Midbrain (tissue), 1 donor: ENCODE data around the gene CST1.
"Not testable (repeated sequence)": the region's sequence is repeated elsewhere in the genome, so short reads cannot be mapped to it uniquely, and the experiment has no call there.

ENCODE experiments used
- DNase-seq: peaks from one replicate; lab custom pipeline; 2025; lab: John Stamatoyannopoulos, UW

Gene CST1

DNA sequence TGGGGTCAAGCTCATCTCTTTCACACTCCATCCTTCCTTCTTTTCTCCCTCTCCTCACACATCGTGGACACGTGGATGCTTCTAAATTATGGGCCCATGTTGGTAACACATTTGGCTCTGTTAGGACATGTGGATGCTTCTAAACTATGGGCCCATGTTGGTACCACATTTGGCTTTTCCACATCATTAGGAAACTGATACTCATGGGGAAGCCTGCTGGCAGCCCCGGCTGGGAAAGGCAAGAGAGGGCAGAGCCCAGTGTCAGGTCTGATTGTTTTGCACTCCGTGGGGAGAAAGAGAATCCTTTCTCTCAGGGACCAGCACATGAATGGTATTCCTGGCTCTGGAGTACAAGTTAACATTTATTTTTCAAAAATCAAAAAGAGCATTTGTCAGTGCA, 4.0 kb upstream of the CST1 start:
- DNase-seq = no peak

GRCh38 chr20:23753589-23753988, 2.9 kb upstream of the CST1 start:
- DNase-seq = no peak

DNA sequence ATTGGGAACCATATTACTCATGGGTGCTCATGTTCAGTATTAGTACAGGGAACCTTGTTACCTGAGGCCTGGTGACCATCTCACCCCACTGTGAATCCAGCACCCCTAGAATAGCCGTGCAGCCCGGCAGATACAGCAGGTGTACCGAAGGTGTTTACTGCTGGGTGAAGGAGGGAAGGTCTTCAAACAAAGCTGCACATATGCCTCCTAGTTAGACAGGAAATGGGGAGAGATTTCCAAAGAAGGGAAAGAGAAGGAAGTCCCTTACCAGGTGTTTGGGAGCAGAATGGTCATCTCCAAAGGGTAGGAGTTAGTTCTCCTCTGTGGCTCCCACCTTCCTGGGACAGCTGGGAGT, 2.4 kb upstream of the CST1 start:
- DNase-seq = no peak

GRCh38 chr20:23752481-23753193, 1.9 kb upstream of the CST1 start:
- no peak for DNase-seq

- no peak for DNase-seq
Measured at GRCh38 chr20:23752019-23752418, 1.3 kb upstream of the CST1 start.

- DNase-seq = no peak
Measured at GRCh38 chr20:23749746-23750145, 989 bp downstream of the CST1 start.

GRCh38 chr20:23748975-23749374, 1.8 kb downstream of the CST1 start:
- not testable (repeated sequence) for DNase-seq

DNA sequence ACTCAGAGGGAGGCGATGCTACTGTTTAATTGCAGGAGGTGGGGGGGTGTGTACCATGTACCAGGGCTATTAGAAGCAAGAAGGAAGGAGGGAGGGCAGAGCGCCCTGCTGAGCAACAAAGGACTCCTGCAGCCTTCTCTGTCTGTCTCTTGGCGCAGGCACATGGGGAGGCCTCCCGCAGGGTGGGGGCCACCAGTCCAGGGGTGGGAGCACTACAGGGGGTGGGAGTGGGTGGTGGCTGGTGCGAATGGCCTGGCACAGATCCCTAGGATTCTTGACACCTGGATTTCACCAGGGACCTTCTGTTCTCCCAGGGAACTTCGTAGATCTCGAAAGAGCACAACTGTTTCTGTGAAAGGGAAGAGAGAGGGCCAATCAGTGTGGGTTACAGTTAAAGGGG, 3.2 kb downstream of the CST1 start:
- DNase-seq = not testable (repeated sequence)

DNA sequence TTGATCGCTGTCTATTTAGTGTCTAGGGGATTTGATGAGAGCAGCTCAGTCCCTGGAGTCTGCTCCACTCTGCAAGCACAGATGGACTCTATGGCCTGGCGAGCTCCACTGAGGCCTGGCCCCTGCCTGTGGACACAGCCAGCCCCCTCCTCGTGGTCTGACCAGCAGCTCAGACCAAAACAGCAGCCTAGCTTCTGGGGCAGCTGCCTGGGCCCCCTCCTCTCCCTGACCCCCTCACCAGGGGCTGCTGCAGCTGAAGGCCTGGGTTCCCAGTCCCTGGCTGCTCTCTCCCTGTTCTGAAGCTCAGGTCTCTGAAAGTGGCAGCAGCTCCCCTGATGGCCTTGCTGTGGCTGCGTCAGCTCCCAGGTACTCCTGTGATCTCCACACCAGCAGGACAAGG, 3.6 kb downstream of the CST1 start:
- not testable (repeated sequence) for DNase-seq

DNA sequence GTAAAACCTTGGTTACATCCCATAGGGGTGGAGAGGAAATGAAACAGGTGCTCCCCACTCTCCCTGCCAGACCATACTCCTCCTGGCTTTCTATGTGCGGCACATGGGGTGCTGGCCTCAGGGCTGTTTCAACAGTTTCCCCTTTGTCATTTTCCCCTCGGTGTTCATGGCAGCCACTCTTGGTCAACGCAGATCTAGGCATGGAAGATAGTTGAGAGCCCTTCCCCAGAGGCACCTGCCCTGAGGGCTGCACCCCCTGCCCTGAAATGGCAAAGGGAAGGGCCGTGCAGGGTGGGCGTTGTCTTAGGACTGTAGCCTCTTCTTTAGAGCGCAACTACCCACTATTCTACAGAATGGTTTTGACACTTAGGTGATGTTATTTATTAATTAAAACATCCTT, 4.4 kb downstream of the CST1 start:
- no peak for DNase-seq

- DNase-seq = no peak
Measured at GRCh38 chr20:23745247-23745646, 5.5 kb downstream of the CST1 start.

GRCh38 chr20:23744817-23745216, 5.9 kb downstream of the CST1 start:
- no peak for DNase-seq

DNA sequence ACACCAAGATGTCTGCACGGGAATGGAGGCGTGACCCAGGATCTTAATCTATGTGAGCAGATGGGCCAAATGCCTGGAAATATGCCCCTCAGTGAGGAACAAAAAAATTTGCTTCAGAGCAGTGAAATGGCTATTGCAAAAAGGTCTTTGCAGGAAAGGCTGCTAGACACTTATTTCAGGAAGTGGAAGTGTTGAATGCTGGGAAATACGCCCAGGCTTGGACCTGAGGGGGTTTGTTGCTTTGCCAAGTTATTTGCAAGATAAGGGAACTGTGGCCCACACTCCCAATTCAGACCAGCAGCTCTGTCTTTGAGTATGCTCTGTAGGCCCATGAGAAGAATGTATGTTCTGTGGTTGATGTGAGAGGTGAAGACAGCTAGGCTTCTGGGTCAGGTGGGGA, 15.3 kb downstream of the CST1 start:
- peak; percentile 0 for DNase-seq

GRCh38 chr20:23734949-23735348, 15.8 kb downstream of the CST1 start:
- DNase-seq = not testable (repeated sequence)

DNA sequence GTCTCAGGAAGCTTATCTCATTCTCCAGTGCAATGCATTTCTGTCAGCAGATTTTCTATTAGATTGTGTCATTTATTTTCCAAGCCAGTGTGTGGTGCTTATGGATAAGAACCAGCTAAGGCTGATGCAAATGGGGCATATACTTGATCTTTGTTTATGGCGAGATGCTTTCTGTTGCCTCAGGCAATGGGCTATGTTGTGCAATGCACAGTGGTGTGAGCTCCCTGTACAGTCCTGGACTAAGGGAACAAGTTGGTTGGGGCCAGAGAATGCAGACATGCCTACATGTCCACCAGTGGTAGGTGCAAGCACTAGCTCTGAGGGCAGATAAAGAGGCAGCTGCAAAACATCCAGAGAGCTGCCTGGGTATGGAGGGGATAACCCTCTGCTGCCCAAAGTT, 16.3 kb downstream of the CST1 start:
- DNase-seq = not testable (repeated sequence)

GRCh38 chr20:23727016-23727415, 23.7 kb downstream of the CST1 start:
- DNase-seq = no peak

DNA sequence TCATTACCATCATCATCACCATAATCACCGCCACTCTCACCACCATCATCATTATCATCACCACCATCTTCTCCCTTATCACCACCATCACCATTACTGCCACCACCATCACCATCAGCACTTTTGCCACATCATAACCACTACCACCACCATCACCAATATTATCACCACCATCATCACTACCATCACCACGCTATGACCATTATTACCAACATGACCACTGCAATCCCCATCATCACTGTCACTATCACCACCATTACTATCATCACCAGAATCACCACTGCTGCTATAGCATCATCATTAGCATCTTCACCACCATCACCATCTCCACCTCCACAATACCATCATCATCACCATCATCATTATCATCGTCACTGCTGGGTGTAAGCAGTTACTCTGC, 25.6 kb downstream of the CST1 start:
- no peak for DNase-seq

DNA sequence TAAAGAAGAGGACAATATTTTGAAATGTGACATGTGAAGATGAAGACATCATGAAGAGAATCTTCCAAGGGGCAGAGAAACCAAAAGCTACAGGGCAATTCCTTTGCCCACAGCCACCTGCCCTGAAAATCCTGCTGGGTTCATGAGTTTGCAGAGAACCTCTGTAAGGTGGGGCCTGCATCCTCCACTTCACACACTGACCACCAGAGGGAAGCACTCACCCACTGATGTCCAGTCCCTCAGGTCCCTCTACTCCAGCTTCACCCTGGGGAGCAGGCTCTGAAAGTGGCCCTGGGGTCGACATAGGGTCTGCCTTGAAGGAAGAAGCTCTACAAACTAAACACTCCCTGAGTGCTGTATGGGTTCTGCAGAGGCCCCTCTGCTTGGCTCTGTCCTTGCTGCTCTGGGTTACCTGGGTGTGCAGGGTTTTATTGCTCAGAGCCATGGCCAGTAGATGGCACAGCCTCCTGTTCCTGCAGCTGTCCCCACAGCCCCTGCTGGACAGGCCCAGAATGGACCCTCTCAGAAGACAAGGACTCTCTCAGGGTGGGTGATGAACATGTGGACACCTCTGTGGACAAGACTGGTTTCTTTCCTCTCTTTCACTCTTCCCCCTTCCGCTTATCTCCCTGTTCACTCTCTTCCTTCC, 27.0 kb downstream of the CST1 start:
- not testable (repeated sequence) for DNase-seq

DNA sequence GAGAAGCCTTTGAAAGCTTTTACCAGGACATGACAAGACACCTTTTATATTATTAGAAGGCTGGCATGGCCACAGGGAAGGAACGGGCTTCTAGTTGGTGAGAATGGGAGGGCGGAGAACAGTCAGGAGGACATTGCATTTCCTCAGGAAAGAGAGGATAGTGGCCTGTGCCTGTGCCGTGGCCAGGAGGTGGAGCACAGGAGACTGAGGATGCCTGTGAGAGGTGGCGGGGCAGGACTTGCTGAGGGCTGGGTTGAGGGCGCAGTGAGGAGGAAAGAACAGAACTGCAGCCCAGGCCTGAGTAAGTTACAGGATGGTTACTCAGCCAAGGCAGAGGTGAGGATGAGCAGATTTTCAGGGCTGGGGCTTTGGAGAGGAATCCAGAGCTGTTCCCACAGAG, 27.9 kb downstream of the CST1 start:
- DNase-seq = not testable (repeated sequence)

DNA sequence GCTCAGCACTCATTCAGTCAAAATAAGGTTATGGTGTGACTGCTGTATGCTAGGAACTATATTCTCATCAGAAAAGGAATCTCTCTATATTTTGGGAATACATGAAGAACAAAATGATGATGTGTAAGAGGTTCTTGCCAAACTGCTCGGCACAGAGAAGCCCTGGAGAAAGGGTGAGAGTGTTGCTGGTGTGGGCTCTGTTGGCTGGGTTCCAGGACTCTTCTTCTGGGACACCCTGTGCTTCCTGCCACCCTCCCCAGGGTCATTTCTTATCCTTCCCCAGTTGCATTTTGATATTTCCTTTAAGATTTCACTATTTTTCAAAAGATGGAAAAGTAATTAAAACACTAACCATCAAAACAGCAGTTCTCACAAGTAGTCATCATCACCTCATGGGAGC, 28.8 kb downstream of the CST1 start:
- DNase-seq = no peak

DNA sequence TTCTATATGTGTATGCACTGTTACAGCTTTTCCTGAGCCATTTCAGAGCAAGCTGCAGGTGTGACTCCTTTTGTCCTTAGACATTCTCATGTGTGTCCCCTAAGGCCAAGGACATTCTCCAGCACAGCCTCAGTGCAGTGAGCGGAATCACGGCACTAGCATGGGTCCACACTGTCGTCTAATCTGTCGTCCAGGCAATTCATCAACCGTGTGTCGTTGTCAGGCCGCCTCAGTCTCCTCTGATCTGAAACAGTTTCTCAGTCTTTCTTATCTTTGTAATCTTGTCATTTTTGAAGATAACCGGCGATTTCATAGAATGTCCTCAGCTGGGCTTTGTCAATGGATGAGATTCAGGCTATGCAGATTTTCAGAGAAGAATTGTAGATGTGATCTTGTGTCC, 31.4 kb downstream of the CST1 start:
- not testable (repeated sequence) for DNase-seq

- DNase-seq = not testable (repeated sequence)
Measured at GRCh38 chr20:23711778-23712177, 39.0 kb downstream of the CST1 start.

- no peak for DNase-seq
Measured at GRCh38 chr20:23710771-23711170, 40.0 kb downstream of the CST1 start.

GRCh38 chr20:23705895-23706294, 44.8 kb downstream of the CST1 start:
- DNase-seq = no peak
